ENCODE measurements around the gene KLF1.

Gene KLF1

GRCh38 chr19:12873891-12874745, 12.9 kb downstream of the KLF1 start:
- Histone ChIP-seq H3K4me2 (ENCODE audit: low read length, poor library complexity, severe bottlenecking) (no peak overlapping the region), H3K18ac (ENCODE audit: low read depth in 1 of 2, low read length in 2 of 2) (no peak overlapping the region), H2BK5ac (ENCODE audit: low read depth, low read length, poor library complexity, severe bottlenecking) (no peak overlapping the region), H2BK12ac (ENCODE audit: low read length in 2 of 2) (no peak overlapping the region), H3K4me3 (ENCODE audit: insufficient read depth in 1 of 2, low read depth in 1 of 2, low read length in 2 of 2) (no peak overlapping the region), H2BK120ac (ENCODE audit: low read depth, low read length) (no peak overlapping the region), H3K9me3 (ENCODE audit: control insufficient read depth, low read length) (no peaks in the 10 kb centered on the region), H3K79me1 (replicated peaks; ENCODE audit: low read length, poor library complexity, severe bottlenecking) (no peaks in the 10 kb centered on the region), H4K91ac (ENCODE audit: low read length) (no peak overlapping the region), H2AFZ (ENCODE audit: low read depth, low read length) (no peak overlapping the region), H2BK15ac (ENCODE audit: low read depth, poor library complexity, severe bottlenecking) (no peak overlapping the region), H4K8ac (ENCODE audit: low read length) (no peak overlapping the region), H2AK5ac (ENCODE audit: low read length, severe bottlenecking) (no peak overlapping the region), H3K4ac (ENCODE audit: low read depth in 1 of 2, low read length in 2 of 2) (no peak overlapping the region), H3K27ac (ENCODE audit: low read length, poor library complexity, severe bottlenecking) (no peak overlapping the region), H3K36me3 (ENCODE audit: control insufficient read depth in 1 of 2, insufficient read depth in 2 of 2, low read depth in 1 of 2, low read length in 2 of 2) (peaks cover 17 to 23% of the 10 kb centered on the region in 2 experiments), H3K4me1 (ENCODE audit: control insufficient read depth, insufficient read depth, low read depth, low read length) (peaks cover 3% of the 10 kb centered on the region), H3K14ac (ENCODE audit: low read length in 2 of 2) (no peak overlapping the region), H3K23ac (ENCODE audit: low read length in 2 of 2) (no peak overlapping the region), H3K27me3 (ENCODE audit: control insufficient read depth in 1 of 2, insufficient read depth in 1 of 2, low read length in 2 of 2) (peaks cover 0 to 7% of the 10 kb centered on the region in 2 experiments), H3K9ac (ENCODE audit: low read length) (no peak overlapping the region)
- WGBS = 97% methylated on average over 75 of the region's 86 CpGs
- no peak for DNase-seq

- peak; percentile 26 for DNase-seq
- no peak overlapping the region for H3K18ac ChIP-seq (ENCODE audit: low read depth in 1 of 2, low read length in 2 of 2)
- no peak overlapping the region for H3K27ac ChIP-seq (ENCODE audit: low read length, poor library complexity, severe bottlenecking)
- H2BK12ac ChIP-seq (ENCODE audit: low read length in 2 of 2) = no peak overlapping the region
- peak overlapping the region in 1 of 2 experiments; percentile 4 for H3K4me3 ChIP-seq (ENCODE audit: insufficient read depth in 1 of 2, low read depth in 1 of 2, low read length in 2 of 2)
- H3K79me1 ChIP-seq (replicated peaks; ENCODE audit: low read length, poor library complexity, severe bottlenecking) = no peaks in the 10 kb centered on the region
- peak overlapping the region; percentile 47 for H2AFZ ChIP-seq (ENCODE audit: low read depth, low read length)
- no peaks in the 10 kb centered on the region for H3K9me3 ChIP-seq (ENCODE audit: control insufficient read depth, low read length)
- H3K9ac ChIP-seq (ENCODE audit: low read length) = no peak overlapping the region
- peak overlapping the region; percentile 59 for H4K91ac ChIP-seq (ENCODE audit: low read length)
- no peak overlapping the region for H2AK5ac ChIP-seq (ENCODE audit: low read length, severe bottlenecking)
- no peak overlapping the region for H4K8ac ChIP-seq (ENCODE audit: low read length)
- peaks cover 12 to 19% of the 10 kb centered on the region in 2 experiments for H3K36me3 ChIP-seq (ENCODE audit: control insufficient read depth in 1 of 2, insufficient read depth in 2 of 2, low read depth in 1 of 2, low read length in 2 of 2)
- H2BK5ac ChIP-seq (ENCODE audit: low read depth, low read length, poor library complexity, severe bottlenecking) = no peak overlapping the region
- H3K4me1 ChIP-seq (ENCODE audit: control insufficient read depth, insufficient read depth, low read depth, low read length) = peaks cover 3% of the 10 kb centered on the region
- WGBS = 98% methylated on average over 70 of the region's 70 CpGs
- H3K14ac ChIP-seq (ENCODE audit: low read length in 2 of 2) = no peak overlapping the region
- no peak overlapping the region for H2BK15ac ChIP-seq (ENCODE audit: low read depth, poor library complexity, severe bottlenecking)
- H3K4me2 ChIP-seq (ENCODE audit: low read length, poor library complexity, severe bottlenecking) = no peak overlapping the region
- peak overlapping the region in 1 of 2 experiments; percentile 63 for H3K23ac ChIP-seq (ENCODE audit: low read length in 2 of 2)
- peaks cover 0 to 7% of the 10 kb centered on the region in 2 experiments for H3K27me3 ChIP-seq (ENCODE audit: control insufficient read depth in 1 of 2, insufficient read depth in 1 of 2, low read length in 2 of 2)
- no peak overlapping the region for H3K4ac ChIP-seq (ENCODE audit: low read depth in 1 of 2, low read length in 2 of 2)
- H2BK120ac ChIP-seq (ENCODE audit: low read depth, low read length) = no peak overlapping the region
Observed at GRCh38 chr19:12872941-12873890, 13.8 kb downstream of the KLF1 start.

- H3K18ac ChIP-seq (ENCODE audit: low read depth in 1 of 2, low read length in 2 of 2) = no peak overlapping the region
- no peak overlapping the region for H3K4ac ChIP-seq (ENCODE audit: low read depth in 1 of 2, low read length in 2 of 2)
- H2BK12ac ChIP-seq (ENCODE audit: low read length in 2 of 2) = no peak overlapping the region
- H3K27me3 ChIP-seq (ENCODE audit: control insufficient read depth in 1 of 2, insufficient read depth in 1 of 2, low read length in 2 of 2) = peaks cover under 1 to 7% of the 10 kb centered on the region in 2 experiments
- H3K4me1 ChIP-seq (ENCODE audit: control insufficient read depth, insufficient read depth, low read depth, low read length) = peaks cover 9% of the 10 kb centered on the region
- H2AK5ac ChIP-seq (ENCODE audit: low read length, severe bottlenecking) = no peak overlapping the region
- no peak overlapping the region for H3K4me2 ChIP-seq (ENCODE audit: low read length, poor library complexity, severe bottlenecking)
- H3K79me1 ChIP-seq (replicated peaks; ENCODE audit: low read length, poor library complexity, severe bottlenecking) = no peaks in the 10 kb centered on the region
- no peak overlapping the region for H3K27ac ChIP-seq (ENCODE audit: low read length, poor library complexity, severe bottlenecking)
- H3K9ac ChIP-seq (ENCODE audit: low read length) = no peak overlapping the region
- no peak overlapping the region for H3K14ac ChIP-seq (ENCODE audit: low read length in 2 of 2)
- H2BK5ac ChIP-seq (ENCODE audit: low read depth, low read length, poor library complexity, severe bottlenecking) = no peak overlapping the region
- H3K9me3 ChIP-seq (ENCODE audit: control insufficient read depth, low read length) = no peaks in the 10 kb centered on the region
- 81% methylated on average over 4 of the region's 5 CpGs for WGBS
- H2BK120ac ChIP-seq (ENCODE audit: low read depth, low read length) = no peak overlapping the region
- H3K4me3 ChIP-seq (ENCODE audit: insufficient read depth in 1 of 2, low read depth in 1 of 2, low read length in 2 of 2) = no peak overlapping the region
- H2AFZ ChIP-seq (ENCODE audit: low read depth, low read length) = no peak overlapping the region
- no peak for DNase-seq
- no peak overlapping the region for H2BK15ac ChIP-seq (ENCODE audit: low read depth, poor library complexity, severe bottlenecking)
- H3K36me3 ChIP-seq (ENCODE audit: control insufficient read depth in 1 of 2, insufficient read depth in 2 of 2, low read depth in 1 of 2, low read length in 2 of 2) = peaks cover 6 to 18% of the 10 kb centered on the region in 2 experiments
- H4K8ac ChIP-seq (ENCODE audit: low read length) = no peak overlapping the region
- H4K91ac ChIP-seq (ENCODE audit: low read length) = no peak overlapping the region
- H3K23ac ChIP-seq (ENCODE audit: low read length in 2 of 2) = no peak overlapping the region
Observed at GRCh38 chr19:12872255-12872654, 14.7 kb downstream of the KLF1 start.

- H3K18ac ChIP-seq (ENCODE audit: low read depth in 1 of 2, low read length in 2 of 2) = no peak overlapping the region
- WGBS = 53% methylated on average over 2 of the region's 3 CpGs
- H3K9me3 ChIP-seq (ENCODE audit: control insufficient read depth, low read length) = no peaks in the 10 kb centered on the region
Observed at GRCh38 chr19:12871681-12872080, 15.3 kb downstream of the KLF1 start.

More at GRCh38 chr19:12871681-12872080, 15.3 kb downstream of the KLF1 start:
- H3K9ac ChIP-seq (ENCODE audit: low read length) = no peak overlapping the region
- H3K4me2 ChIP-seq (ENCODE audit: low read length, poor library complexity, severe bottlenecking) = no peak overlapping the region
- H4K91ac ChIP-seq (ENCODE audit: low read length) = no peak overlapping the region
- H3K79me1 ChIP-seq (replicated peaks; ENCODE audit: low read length, poor library complexity, severe bottlenecking) = no peaks in the 10 kb centered on the region
- no peak overlapping the region for H2AFZ ChIP-seq (ENCODE audit: low read depth, low read length)
- no peak overlapping the region for H3K27ac ChIP-seq (ENCODE audit: low read length, poor library complexity, severe bottlenecking)
- peaks cover 4 to 7% of the 10 kb centered on the region in 2 experiments for H3K27me3 ChIP-seq (ENCODE audit: control insufficient read depth in 1 of 2, insufficient read depth in 1 of 2, low read length in 2 of 2)
- no peak overlapping the region for H2AK5ac ChIP-seq (ENCODE audit: low read length, severe bottlenecking)
- no peak overlapping the region for H2BK12ac ChIP-seq (ENCODE audit: low read length in 2 of 2)
- no peak overlapping the region for H3K4me3 ChIP-seq (ENCODE audit: insufficient read depth in 1 of 2, low read depth in 1 of 2, low read length in 2 of 2)
- H3K14ac ChIP-seq (ENCODE audit: low read length in 2 of 2) = no peak overlapping the region
- peaks cover 6 to 18% of the 10 kb centered on the region in 2 experiments for H3K36me3 ChIP-seq (ENCODE audit: control insufficient read depth in 1 of 2, insufficient read depth in 2 of 2, low read depth in 1 of 2, low read length in 2 of 2)
- H3K4ac ChIP-seq (ENCODE audit: low read depth in 1 of 2, low read length in 2 of 2) = no peak overlapping the region
- no peak overlapping the region for H3K23ac ChIP-seq (ENCODE audit: low read length in 2 of 2)
- no peak overlapping the region for H4K8ac ChIP-seq (ENCODE audit: low read length)
- no peak overlapping the region for H2BK120ac ChIP-seq (ENCODE audit: low read depth, low read length)
- H2BK5ac ChIP-seq (ENCODE audit: low read depth, low read length, poor library complexity, severe bottlenecking) = no peak overlapping the region
- H3K4me1 ChIP-seq (ENCODE audit: control insufficient read depth, insufficient read depth, low read depth, low read length) = peaks cover 10% of the 10 kb centered on the region
- DNase-seq = no peak
- H2BK15ac ChIP-seq (ENCODE audit: low read depth, poor library complexity, severe bottlenecking) = no peak overlapping the region
